ENCODE results near the gene VRK1. TPM values are rescaled to one million over a fixed set of nuclear protein-coding genes. Genes with fewer than 3 reads are reported as not detected.
"Not testable (repeated sequence)": the region's sequence is repeated elsewhere in the genome, so short reads cannot be mapped to it uniquely, and the experiment has no call there.

VRK1 gene
- total RNA-seq, 1 experiment from 2014 or later = 166 TPM

DNA sequence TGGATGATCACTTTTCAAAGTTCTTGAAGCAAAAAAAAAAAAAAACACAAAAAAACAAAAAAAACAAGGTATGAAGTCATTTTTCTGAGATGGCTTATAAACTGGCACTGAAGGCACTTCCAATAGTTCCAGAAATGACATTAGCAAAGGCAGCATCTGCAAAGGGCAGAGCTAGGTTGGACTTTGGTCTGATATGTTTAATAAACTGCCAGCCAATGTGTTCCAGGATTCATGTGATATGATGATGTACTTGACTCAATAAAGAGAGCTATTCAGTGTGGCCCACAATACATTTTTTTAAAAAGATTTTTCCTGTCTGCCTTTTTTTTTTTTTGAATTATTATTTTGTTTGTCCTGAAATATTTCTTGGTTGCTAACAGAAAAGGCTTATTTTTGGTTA, 79.6 kb downstream of the VRK1 start:
- Histone ChIP-seq H3K9ac (ENCODE audit: low read length) (no peak overlapping the region), H3K4me1 (ENCODE audit: low read length) (no peaks in the 10 kb centered on the region), H3K27ac (ENCODE audit: low read length) (no peak overlapping the region), H3K4me2 (ENCODE audit: low read depth, low read length, poor library complexity, severe bottlenecking) (no peak overlapping the region), H3K9me3 (ENCODE audit: low read length) (no peaks in the 10 kb centered on the region), H3K9me2 (replicated peaks; ENCODE audit: insufficient read depth, low read length) (no peaks in the 10 kb centered on the region), H3K79me2 (ENCODE audit: low read length) (peaks cover 49% of the 10 kb centered on the region), H4K20me1 (ENCODE audit: insufficient read depth, low read depth, low read length) (no peaks in the 10 kb centered on the region), H3K36me3 (ENCODE audit: insufficient read depth, low read length) (peaks cover 75% of the 10 kb centered on the region), H3K27me3 (ENCODE audit: low read length) (no peaks in the 10 kb centered on the region), H2AFZ (ENCODE audit: low read length) (no peak overlapping the region), H3K4me3 (ENCODE audit: low read length) (no peak overlapping the region)
- no peak for DNase-seq

DNA sequence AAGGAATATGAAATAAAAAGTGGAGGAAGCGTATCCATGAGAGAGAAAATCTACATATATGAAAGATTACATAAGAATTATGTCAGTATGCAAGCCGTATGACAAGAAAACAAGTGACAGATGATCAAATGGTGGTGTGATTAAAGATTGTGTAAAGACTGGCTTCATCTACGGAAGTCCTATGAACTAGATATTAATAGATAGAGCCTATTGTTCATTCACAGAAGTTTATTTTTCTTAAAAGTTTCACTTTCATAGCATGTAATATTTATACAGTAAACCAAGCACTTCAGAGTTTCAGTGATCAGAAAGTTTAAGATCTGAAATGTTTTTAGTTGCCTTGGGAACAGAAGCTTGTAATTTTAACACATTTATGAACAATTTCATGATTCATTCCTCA, 84.5 kb downstream of the VRK1 start:
- H3K79me2 ChIP-seq (ENCODE audit: low read length) = peaks cover 18% of the 10 kb centered on the region
- no peaks in the 10 kb centered on the region for H4K20me1 ChIP-seq (ENCODE audit: insufficient read depth, low read depth, low read length)
- peaks cover 4% of the 10 kb centered on the region; the same call in 1 of the 2 replicates for H3K4me1 ChIP-seq (ENCODE audit: low read length)
- H3K9ac ChIP-seq (ENCODE audit: low read length) = no peak overlapping the region
- H3K36me3 ChIP-seq (ENCODE audit: insufficient read depth, low read length) = peaks cover 56% of the 10 kb centered on the region
- H2AFZ ChIP-seq (ENCODE audit: low read length) = no peak overlapping the region
- no peaks in the 10 kb centered on the region for H3K27me3 ChIP-seq (ENCODE audit: low read length)
- no peak overlapping the region for H3K4me3 ChIP-seq (ENCODE audit: low read length)
- no peaks in the 10 kb centered on the region for H3K9me3 ChIP-seq (ENCODE audit: low read length)
- H3K9me2 ChIP-seq (replicated peaks; ENCODE audit: insufficient read depth, low read length) = no peaks in the 10 kb centered on the region
- H3K27ac ChIP-seq (ENCODE audit: low read length) = no peak overlapping the region
- no peak for DNase-seq
- H3K4me2 ChIP-seq (ENCODE audit: low read depth, low read length, poor library complexity, severe bottlenecking) = no peak overlapping the region

DNA sequence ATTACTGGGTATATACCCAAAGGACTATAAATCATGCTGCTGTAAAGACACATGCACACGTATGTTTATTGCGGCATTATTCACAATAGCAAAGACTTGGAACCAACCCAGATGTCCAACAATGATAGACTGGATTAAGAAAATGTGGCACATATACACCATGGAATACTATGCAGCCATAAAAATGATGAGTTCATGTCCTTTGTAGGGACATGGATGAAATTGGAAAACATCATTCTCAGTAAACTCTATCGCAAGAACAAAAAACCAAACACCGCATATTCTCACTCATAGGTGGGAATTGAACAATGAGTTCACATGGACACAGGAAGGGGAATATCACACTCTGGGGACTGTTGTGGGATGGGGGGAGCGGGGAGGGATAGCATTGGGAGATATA, 86.8 kb downstream of the VRK1 start:
- not testable (repeated sequence) for H3K27me3 ChIP-seq (ENCODE audit: low read length); DNase-seq; H3K9ac ChIP-seq (ENCODE audit: low read length); H4K20me1 ChIP-seq (ENCODE audit: insufficient read depth, low read depth, low read length); H3K4me3 ChIP-seq (ENCODE audit: low read length); H2AFZ ChIP-seq (ENCODE audit: low read length); H3K27ac ChIP-seq (ENCODE audit: low read length); H3K9me3 ChIP-seq (ENCODE audit: low read length); H3K4me2 ChIP-seq (ENCODE audit: low read depth, low read length, poor library complexity, severe bottlenecking); H3K9me2 ChIP-seq (replicated peaks; ENCODE audit: insufficient read depth, low read length)
- peaks cover 15% of the 10 kb centered on the region for H3K79me2 ChIP-seq (ENCODE audit: low read length)
- H3K36me3 ChIP-seq (ENCODE audit: insufficient read depth, low read length) = peaks cover 35% of the 10 kb centered on the region
- peaks cover 18% of the 10 kb centered on the region for H3K4me1 ChIP-seq (ENCODE audit: low read length)

DNA sequence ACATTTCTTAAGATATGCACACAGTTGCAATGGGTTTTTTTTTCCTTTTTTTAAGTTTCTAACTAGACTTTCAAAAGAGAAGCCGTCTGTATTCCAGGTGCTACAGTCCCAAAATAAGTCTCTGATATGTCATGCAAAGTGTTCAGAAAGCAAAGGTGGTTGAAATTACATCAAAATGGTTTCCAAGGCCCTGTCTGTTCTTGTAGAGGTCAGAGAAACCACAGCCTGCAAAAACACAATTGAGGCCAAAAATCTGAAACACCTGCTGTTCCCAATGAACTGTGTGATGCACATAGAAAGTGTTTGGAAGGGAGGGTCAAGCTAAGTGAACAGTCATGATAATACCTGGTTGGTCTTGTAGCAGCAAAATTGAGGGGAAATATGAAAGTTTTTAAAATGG, 91.0 kb downstream of the VRK1 start:
- peaks cover 26% of the 10 kb centered on the region for H3K4me1 ChIP-seq (ENCODE audit: low read length)
- H4K20me1 ChIP-seq (ENCODE audit: insufficient read depth, low read depth, low read length) = no peaks in the 10 kb centered on the region
- H3K9me3 ChIP-seq (ENCODE audit: low read length) = no peaks in the 10 kb centered on the region
- no peaks in the 10 kb centered on the region for H3K79me2 ChIP-seq (ENCODE audit: low read length)
- no peak for DNase-seq
- H2AFZ ChIP-seq (ENCODE audit: low read length) = no peak overlapping the region
- H3K4me2 ChIP-seq (ENCODE audit: low read depth, low read length, poor library complexity, severe bottlenecking) = no peak overlapping the region
- H3K27me3 ChIP-seq (ENCODE audit: low read length) = no peaks in the 10 kb centered on the region
- no peak overlapping the region for H3K9ac ChIP-seq (ENCODE audit: low read length)
- no peaks in the 10 kb centered on the region for H3K36me3 ChIP-seq (ENCODE audit: insufficient read depth, low read length)
- no peak overlapping the region for H3K4me3 ChIP-seq (ENCODE audit: low read length)
- H3K9me2 ChIP-seq (replicated peaks; ENCODE audit: insufficient read depth, low read length) = no peaks in the 10 kb centered on the region
- H3K27ac ChIP-seq (ENCODE audit: low read length) = no peak overlapping the region

DNA sequence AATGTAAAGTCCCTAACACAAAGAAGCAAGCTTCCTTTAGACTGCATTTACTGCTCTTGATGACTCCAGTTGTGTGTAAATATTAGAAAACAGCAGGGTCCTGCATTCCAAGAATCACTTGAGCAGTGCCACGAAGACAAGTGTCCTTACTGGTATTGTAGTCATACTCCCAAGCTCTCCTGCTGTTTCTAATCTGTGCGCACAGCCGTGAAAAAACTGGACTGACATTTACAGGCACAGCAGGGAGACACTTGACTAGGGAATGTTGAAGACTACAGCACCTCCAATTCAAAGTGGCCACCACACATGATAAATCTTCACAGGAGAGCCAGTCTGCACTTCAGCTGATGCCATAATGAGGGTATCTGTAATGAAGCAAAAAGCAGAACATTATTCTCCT, 91.4 kb downstream of the VRK1 start:
- no peak overlapping the region for H3K9ac ChIP-seq (ENCODE audit: low read length)
- DNase-seq = no peak
- H3K9me2 ChIP-seq (replicated peaks; ENCODE audit: insufficient read depth, low read length) = no peaks in the 10 kb centered on the region
- no peak overlapping the region for H3K4me3 ChIP-seq (ENCODE audit: low read length)
- peaks cover 26% of the 10 kb centered on the region for H3K4me1 ChIP-seq (ENCODE audit: low read length)
- H3K79me2 ChIP-seq (ENCODE audit: low read length) = no peaks in the 10 kb centered on the region
- H3K4me2 ChIP-seq (ENCODE audit: low read depth, low read length, poor library complexity, severe bottlenecking) = no peak overlapping the region
- no peaks in the 10 kb centered on the region for H3K9me3 ChIP-seq (ENCODE audit: low read length)
- no peak overlapping the region for H2AFZ ChIP-seq (ENCODE audit: low read length)
- no peak overlapping the region for H3K27ac ChIP-seq (ENCODE audit: low read length)
- no peaks in the 10 kb centered on the region for H3K27me3 ChIP-seq (ENCODE audit: low read length)
- no peaks in the 10 kb centered on the region for H3K36me3 ChIP-seq (ENCODE audit: insufficient read depth, low read length)
- H4K20me1 ChIP-seq (ENCODE audit: insufficient read depth, low read depth, low read length) = no peaks in the 10 kb centered on the region

DNA sequence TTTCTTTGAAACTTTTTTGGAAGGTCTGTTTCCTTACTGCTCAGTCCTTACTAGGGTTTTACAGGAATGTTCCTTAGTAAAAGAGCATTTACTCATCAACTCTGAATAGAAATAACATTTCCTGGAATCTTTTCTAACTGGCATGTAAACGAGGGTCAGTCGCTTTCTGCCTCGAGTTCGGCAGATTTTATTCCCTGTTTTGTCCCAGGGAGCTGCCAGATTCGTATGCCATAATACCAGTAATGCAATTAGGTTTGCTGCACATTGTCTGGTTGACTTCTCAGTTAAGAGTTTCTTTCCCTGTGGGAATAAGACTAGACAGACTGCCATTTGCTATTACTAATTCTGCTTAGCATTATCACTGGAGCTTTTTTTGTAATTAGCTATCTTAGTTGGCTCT, 91.9 kb downstream of the VRK1 start:
- no peaks in the 10 kb centered on the region for H3K36me3 ChIP-seq (ENCODE audit: insufficient read depth, low read length)
- H3K9me3 ChIP-seq (ENCODE audit: low read length) = no peaks in the 10 kb centered on the region
- H3K9me2 ChIP-seq (replicated peaks; ENCODE audit: insufficient read depth, low read length) = no peaks in the 10 kb centered on the region
- no peak for DNase-seq
- no peaks in the 10 kb centered on the region for H3K79me2 ChIP-seq (ENCODE audit: low read length)
- no peaks in the 10 kb centered on the region for H3K27me3 ChIP-seq (ENCODE audit: low read length)
- H4K20me1 ChIP-seq (ENCODE audit: insufficient read depth, low read depth, low read length) = no peaks in the 10 kb centered on the region
- H2AFZ ChIP-seq (ENCODE audit: low read length) = no peak overlapping the region
- H3K4me1 ChIP-seq (ENCODE audit: low read length) = peaks cover 26% of the 10 kb centered on the region
- no peak overlapping the region for H3K9ac ChIP-seq (ENCODE audit: low read length)
- H3K27ac ChIP-seq (ENCODE audit: low read length) = no peak overlapping the region
- H3K4me3 ChIP-seq (ENCODE audit: low read length) = no peak overlapping the region
- no peak overlapping the region for H3K4me2 ChIP-seq (ENCODE audit: low read depth, low read length, poor library complexity, severe bottlenecking)

DNA sequence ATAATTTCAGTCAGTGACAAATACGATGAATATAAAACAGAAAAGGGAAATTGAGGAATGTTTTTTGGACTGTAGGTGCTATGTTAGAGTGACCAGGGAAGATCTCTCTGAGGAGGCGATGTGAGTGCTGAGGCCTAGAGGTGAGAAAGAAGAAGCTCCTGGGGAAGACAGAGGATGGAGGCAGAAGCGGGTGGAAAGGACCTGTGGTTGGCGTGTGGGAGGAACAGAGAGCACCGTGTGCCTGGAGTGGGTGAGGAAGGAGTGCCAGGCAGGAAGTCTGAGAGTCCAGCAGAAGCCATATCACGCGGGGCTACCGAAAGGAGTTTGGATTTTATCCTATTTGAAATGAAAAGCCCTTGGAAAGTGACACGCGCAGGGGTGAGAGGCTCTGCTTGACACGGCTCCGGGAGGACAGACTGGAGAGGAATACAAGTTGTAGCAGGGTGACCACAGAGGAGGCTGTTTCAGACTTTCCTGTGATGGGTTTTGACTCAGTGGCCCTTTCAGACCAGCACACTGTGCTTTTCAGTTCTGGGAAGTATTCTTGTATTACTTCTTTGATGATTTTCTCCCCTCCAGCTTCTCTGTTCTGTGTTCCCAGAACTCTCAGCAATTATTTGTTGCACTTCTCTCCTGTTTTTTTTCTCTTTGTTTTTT, 96.9 kb downstream of the VRK1 start:
- Histone ChIP-seq H3K79me2 (ENCODE audit: low read length) (no peaks in the 10 kb centered on the region), H3K9me3 (ENCODE audit: low read length) (no peaks in the 10 kb centered on the region), H4K20me1 (ENCODE audit: insufficient read depth, low read depth, low read length) (no peaks in the 10 kb centered on the region), H3K4me2 (ENCODE audit: low read depth, low read length, poor library complexity, severe bottlenecking) (no peak overlapping the region), H3K4me1 (ENCODE audit: low read length) (peaks cover 38% of the 10 kb centered on the region), H2AFZ (ENCODE audit: low read length) (no peak overlapping the region), H3K9me2 (replicated peaks; ENCODE audit: insufficient read depth, low read length) (no peaks in the 10 kb centered on the region), H3K4me3 (ENCODE audit: low read length) (no peak overlapping the region), H3K9ac (ENCODE audit: low read length) (no peak overlapping the region), H3K36me3 (ENCODE audit: insufficient read depth, low read length) (no peaks in the 10 kb centered on the region), H3K27ac (ENCODE audit: low read length) (no peak overlapping the region), H3K27me3 (ENCODE audit: low read length) (no peaks in the 10 kb centered on the region)
- no peak for DNase-seq

DNA sequence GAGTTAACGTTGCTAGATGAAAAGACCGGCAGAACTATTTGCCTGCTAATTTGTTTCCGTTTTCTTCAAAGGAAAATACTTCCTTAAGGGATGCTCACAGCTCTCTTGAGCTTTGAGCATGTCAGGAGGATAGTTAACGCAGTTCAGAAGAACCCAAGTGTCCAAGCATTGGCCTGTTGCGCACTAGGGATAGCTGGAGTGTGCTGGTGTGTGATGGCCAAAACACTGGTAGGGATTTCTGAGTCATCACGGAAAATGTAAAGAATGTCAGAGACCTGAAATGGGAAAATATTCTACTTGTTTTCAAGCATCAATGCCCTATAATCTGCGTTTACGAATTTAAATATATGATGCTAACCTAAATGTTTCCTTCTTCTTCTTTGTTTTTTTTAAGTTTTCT, 97.8 kb downstream of the VRK1 start:
- no peaks in the 10 kb centered on the region for H3K9me3 ChIP-seq (ENCODE audit: low read length)
- H2AFZ ChIP-seq (ENCODE audit: low read length) = no peak overlapping the region
- H4K20me1 ChIP-seq (ENCODE audit: insufficient read depth, low read depth, low read length) = no peaks in the 10 kb centered on the region
- H3K4me1 ChIP-seq (ENCODE audit: low read length) = peaks cover 40% of the 10 kb centered on the region
- no peak overlapping the region for H3K9ac ChIP-seq (ENCODE audit: low read length)
- H3K27me3 ChIP-seq (ENCODE audit: low read length) = no peaks in the 10 kb centered on the region
- H3K4me2 ChIP-seq (ENCODE audit: low read depth, low read length, poor library complexity, severe bottlenecking) = peak overlapping the region; percentile 21
- H3K27ac ChIP-seq (ENCODE audit: low read length) = no peak overlapping the region
- DNase-seq = no peak
- no peak overlapping the region for H3K4me3 ChIP-seq (ENCODE audit: low read length)
- H3K9me2 ChIP-seq (replicated peaks; ENCODE audit: insufficient read depth, low read length) = no peaks in the 10 kb centered on the region
- no peaks in the 10 kb centered on the region for H3K79me2 ChIP-seq (ENCODE audit: low read length)
- H3K36me3 ChIP-seq (ENCODE audit: insufficient read depth, low read length) = no peaks in the 10 kb centered on the region
